DMS53 (cell line): ENCODE data around the gene PHLDB3.
A peak's percentile ranks its signal among the peaks of the same experiment; 100 is the strongest.
"Not testable (repeated sequence)": the region's sequence is repeated elsewhere in the genome, so short reads cannot be mapped to it uniquely, and the experiment has no call there.

Source experiments
- DNase-seq: peaks from one replicate; lab custom pipeline; 2025; lab: John Stamatoyannopoulos, UW

Gene PHLDB3

DNA sequence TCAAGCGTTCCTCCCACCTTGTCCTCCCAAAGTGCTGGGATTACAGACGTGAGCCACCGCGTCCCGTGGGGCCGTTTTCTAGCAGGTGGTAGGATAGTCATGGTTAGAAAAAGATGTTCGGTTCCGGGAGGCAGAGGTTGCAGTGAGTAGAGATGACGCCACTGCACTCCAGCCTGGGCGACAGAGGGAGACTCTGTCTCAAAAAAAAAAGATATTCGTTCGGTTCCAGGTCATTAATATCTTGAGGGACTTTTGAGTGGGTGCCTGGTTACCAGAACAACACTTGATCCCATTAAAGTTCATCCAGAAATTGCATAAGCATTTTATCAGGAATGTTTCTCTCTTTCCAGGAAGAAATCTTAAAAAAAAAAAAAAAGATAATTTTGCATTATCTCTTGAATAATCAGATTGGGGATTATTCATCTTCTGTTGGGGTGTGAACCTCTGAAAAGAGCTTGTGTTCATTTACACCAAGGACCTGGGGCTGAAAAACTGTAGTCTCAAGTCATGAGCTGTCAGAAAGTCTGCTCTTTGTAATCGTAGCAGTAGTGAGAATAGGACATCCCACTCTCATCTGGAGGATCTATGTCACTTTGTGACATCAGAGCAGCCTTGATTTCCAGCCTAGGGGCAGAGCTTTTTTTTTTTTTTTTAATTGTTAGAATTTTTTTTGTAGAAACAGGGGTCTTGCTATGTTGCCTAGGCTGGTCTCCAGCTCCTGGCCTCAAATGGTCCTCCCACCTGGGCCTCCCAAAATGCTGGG, 23.5 kb upstream of the PHLDB3 start:
- peak; percentile 95 for DNase-seq

GRCh38 chr19:43526884-43527859, 22.6 kb upstream of the PHLDB3 start, which contains the start of gene ETHE1:
TSS of gene ETHE1 (minus strand) at chr19:43527201. CDS start at chr19:43527177, 24 bp downstream.
- peak; percentile 73 for DNase-seq

DNA sequence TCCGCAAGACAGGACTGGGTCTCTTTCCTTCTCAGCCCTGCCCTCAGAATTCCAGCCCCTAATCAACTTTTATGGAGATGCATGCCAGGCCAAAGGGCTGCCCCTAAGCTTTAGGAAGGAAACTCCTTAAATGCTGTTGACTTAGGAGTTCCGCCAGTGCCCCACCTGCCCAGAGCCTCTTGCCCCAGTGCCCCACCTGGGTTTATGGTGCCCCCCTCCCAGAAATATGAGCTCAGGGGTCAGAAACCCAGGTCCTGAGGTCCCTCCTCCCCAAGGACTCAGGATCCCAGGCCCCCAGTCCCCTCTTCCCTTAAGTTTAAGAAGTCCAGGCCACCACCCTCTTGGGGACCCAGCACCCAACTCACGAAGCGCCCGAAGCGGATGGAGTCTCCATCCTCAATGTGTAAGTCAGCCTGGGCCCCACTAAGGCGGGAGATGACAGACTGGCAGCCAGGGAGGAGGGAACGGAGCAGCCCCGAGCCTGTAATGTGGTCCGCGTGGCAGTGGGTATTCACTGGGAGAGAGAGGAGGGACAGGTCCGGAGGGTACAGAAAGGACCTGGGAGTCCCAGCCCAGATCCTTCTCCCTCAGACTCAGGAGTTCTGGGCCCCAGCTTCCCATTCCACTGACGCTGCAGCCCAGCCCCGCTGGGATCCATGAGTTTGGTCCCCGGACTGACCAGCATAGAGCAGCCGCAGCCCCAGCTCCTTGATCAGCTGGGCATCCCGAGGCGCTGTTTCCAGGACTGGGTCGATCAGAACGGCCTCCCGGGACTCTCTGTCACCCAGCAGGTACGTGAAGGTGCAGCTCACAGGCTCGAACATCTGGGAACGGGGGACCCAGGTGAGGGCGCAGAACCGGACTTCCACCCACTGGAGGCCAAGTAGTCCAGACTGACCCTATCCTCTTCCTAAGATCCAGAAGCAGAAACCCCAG, 21.6 kb upstream of the PHLDB3 start:
- DNase-seq = no peak

GRCh38 chr19:43524922-43525835, 20.6 kb upstream of the PHLDB3 start:
- DNase-seq = no peak

- not testable (repeated sequence) for DNase-seq
Observed at GRCh38 chr19:43523696-43524095, 19.1 kb upstream of the PHLDB3 start.

- no peak for DNase-seq
Observed at GRCh38 chr19:43522929-43523328, 18.4 kb upstream of the PHLDB3 start.

GRCh38 chr19:43519436-43520088, 15.0 kb upstream of the PHLDB3 start:
- DNase-seq = peak; percentile 90

GRCh38 chr19:43518051-43518450, 13.5 kb upstream of the PHLDB3 start:
- no peak for DNase-seq

DNA sequence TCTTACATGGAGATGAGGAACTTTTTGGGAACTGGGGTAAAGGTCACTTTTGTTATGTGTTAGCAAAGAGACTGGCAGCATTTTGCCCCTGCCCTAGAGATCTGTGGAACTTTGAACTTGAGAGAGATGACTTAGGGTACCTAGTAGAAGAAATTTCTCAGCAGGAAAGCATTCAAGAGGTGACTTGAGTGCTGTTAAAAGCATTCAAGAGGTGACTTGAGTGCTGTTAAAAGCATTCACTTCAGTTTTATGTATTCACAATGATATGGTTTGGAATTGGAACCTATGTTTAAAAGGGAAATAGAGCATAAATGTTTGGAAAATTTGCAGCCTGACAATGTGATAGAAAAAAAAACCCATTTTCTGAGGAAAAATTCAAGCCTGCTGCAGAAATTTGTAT, 7.9 kb upstream of the PHLDB3 start:
- not testable (repeated sequence) for DNase-seq

GRCh38 chr19:43511324-43511723, 6.8 kb upstream of the PHLDB3 start:
- DNase-seq = no peak

GRCh38 chr19:43510713-43511112, 6.2 kb upstream of the PHLDB3 start:
- no peak for DNase-seq

DNA sequence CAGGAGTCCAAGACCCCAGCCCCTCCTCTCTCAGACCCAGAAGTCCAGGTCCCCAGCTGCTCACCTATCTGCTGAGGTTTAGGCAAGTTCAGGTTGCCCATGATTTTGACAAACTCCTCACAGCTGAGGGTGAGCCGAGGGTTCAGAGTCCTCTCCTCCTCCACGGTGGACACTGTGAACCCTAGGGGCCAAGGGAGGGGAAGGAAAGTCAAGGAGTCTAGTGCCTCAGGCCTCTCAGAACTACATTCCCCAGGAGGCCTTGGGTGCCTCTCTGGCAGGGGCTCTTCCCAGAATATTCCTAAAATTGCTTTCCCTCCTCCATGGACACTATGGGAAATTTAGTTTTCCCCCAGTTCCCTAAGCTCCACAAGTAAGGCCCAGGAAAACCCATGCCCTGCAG, 3.3 kb upstream of the PHLDB3 start:
- DNase-seq = no peak

GRCh38 chr19:43506629-43507028, 2.1 kb upstream of the PHLDB3 start:
- no peak for DNase-seq

DNA sequence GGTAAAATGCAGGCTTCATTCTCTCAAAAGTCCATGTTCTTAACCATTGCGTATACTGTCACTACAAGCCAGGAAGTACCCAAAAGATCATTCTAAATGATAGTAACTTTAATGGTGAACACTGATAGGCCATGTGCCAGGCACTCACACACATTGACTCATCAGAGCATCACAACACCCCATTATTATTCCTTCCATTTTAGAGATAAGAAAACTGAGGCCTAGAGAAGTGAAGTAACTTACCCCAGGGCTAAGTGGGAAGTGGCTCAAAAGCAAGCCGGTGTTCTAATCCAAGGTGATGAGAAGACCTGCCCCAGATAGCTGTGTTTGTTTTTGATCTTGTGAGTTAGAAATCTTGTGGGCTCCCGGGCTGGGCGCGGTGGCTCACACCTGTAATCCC, 1.4 kb upstream of the PHLDB3 start:
- DNase-seq = no peak

- no peak for DNase-seq
Observed at GRCh38 chr19:43505186-43505456, 575 bp upstream of the PHLDB3 start.

DNA sequence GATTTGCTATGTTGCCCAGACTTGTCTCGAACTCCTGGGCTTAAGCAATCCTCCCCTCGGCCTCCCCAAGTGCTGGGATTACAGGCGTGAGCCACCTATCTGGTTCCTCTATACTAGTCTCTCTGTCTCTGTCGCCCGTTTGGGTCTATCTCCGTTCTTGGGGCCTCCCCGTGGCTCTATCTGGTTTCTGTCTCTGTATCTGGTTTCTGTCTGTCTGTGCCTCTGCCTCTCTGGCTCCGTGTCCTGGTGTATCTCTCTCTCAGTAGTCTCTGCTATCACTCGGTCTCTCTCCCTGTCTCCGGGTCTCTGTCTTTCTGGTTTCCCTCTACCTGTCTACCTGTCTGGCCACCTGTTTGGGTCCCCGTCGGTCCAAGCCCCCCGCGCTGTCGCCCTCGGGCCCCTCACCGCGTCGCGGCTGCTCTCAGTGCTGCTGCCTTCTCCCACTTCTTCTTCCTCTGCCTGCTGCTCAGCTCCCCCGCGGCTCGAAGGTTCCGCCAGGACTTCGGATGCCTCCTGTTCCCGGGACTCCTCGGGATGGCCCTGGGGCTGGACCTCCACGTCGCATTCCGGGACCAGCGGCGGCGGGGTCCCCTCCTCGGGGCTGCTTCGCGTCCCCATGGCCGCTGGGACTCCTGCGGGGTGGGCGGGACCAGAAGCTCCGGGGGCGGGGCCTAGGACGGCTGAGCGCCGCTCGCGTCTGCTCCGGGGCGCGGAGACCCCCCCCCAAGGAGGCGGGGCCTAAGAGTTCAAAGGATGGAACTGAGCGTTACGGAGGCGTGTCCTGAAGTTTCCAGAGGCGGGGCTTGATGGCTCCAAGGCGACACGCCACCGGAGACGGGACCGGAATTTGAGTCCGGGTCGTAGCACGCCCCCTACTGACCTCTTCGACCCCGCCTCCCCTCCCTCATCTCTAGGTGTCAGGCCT, 783 bp downstream of the PHLDB3 start:
- DNase-seq = peak; percentile 82

GRCh38 chr19:43502419-43502976, 2.0 kb downstream of the PHLDB3 start:
- DNase-seq = no peak

GRCh38 chr19:43501661-43502418, 2.7 kb downstream of the PHLDB3 start:
- DNase-seq = no peak
